Smooth muscle cell (in vitro differentiated cells): ENCODE data around the gene TDRD10. TPM values are rescaled to one million over a fixed set of nuclear protein-coding genes. Genes with fewer than 3 reads are reported as not detected.

Experiments used
- DNase-seq: peaks from one replicate; lab custom pipeline; 2025; ENCODE audit not compliant: unreplicated experiment; lab: John Stamatoyannopoulos, UW
- H2AFZ ChIP-seq: fragments of 200-600 bp; sonication (generic); 2 replicates; pipeline ENCODE4 v1.6.0; 2016; ENCODE audit warnings: antibody characterized with exemption, low read depth, mild to moderate bottlenecking
- H3F3A ChIP-seq: fragments of 200-600 bp; sonication (generic); 2 replicates; pipeline ENCODE4 v1.6.0; 2017; ENCODE audit warnings: antibody characterized with exemption, low read depth
- H3K27ac ChIP-seq: fragments of 200-600 bp; sonication (generic); 2 replicates; pipeline ENCODE4 v1.5.1; 2016; ENCODE audit warnings: low read depth, mild to moderate bottlenecking
- H3K27me3 ChIP-seq: fragments of 200-600 bp; sonication (generic); 2 replicates; pipeline ENCODE4 v1.6.1; 2016; ENCODE audit warnings: low read depth, mild to moderate bottlenecking
- H3K36me3 ChIP-seq: fragments of 200-600 bp; sonication (generic); 2 replicates; pipeline ENCODE4 v1.5.1; 2016; ENCODE audit warnings: low read depth
- H3K4me1 ChIP-seq: fragments of 200-600 bp; sonication (generic); 2 replicates; pipeline ENCODE4 v1.5.1; 2016; ENCODE audit warnings: low read depth
- H3K4me2 ChIP-seq: fragments of 200-600 bp; sonication (generic); 2 replicates; pipeline ENCODE4 v1.6.0; 2016; ENCODE audit warnings: mild to moderate bottlenecking
- H3K4me3 ChIP-seq: fragments of 200-600 bp; sonication (generic); 2 replicates; pipeline ENCODE4 v1.5.1; 2016; ENCODE audit warnings: mild to moderate bottlenecking
- H3K79me2 ChIP-seq: fragments of 200-600 bp; sonication (generic); 2 replicates; pipeline ENCODE4 v1.6.0; 2016; ENCODE audit warnings: low read depth, mild to moderate bottlenecking
- H3K9ac ChIP-seq: fragments of 200-600 bp; sonication (generic); 2 replicates; pipeline ENCODE4 v1.6.0; 2016; ENCODE audit warnings: low read depth
- H3K9me3 ChIP-seq: fragments of 200-600 bp; sonication (generic); replicated peaks from 2 replicates; pipeline ENCODE4 v1.5.1; 2016; ENCODE audit warnings: low read depth
- H4K20me1 ChIP-seq: fragments of 200-600 bp; sonication (generic); 2 replicates; pipeline ENCODE4 v1.6.0; 2016; ENCODE audit warnings: low read depth
- WGBS: methylation state at CpG from one replicate; pipeline ENCODE4 v1.1.7; 2016; ENCODE audit warnings: low lambda C conversion rate; 5-methylcytosine and 5-hydroxymethylcytosine counted together
- polyA plus RNA-seq: library from polyadenylated mRNA; unstranded; fragments of >200 nt; fragmentation: Nextera tagmentation; extraction: Ambion mirVana; gene quantifications from 2 replicates; pipeline ENCODE4 v1.2.1, GENCODE V29; 2016
- total RNA-seq: library from RNA; depleted of rRNA; stranded (reverse); fragments of >200 nt; gene quantifications from 2 replicates; pipeline ENCODE4 v1.2.3, GENCODE V29; 2014
- TF ChIP-seq, protein P1 (sequence below): fragments of 200-600 bp; sonication (generic); IDR thresholded peaks from 2 replicates; pipeline ENCODE4 v1.5.1; 2017; ENCODE audit warnings: borderline replicate concordance, mild to moderate bottlenecking, antibody characterized with exemption; ENCODE audit not compliant: insufficient read depth, poor library complexity, severe bottlenecking

Gene TDRD10
- total and polyA plus RNA-seq, 2 experiments from 2014 or later = 0.11 to 0.13 TPM

DNA sequence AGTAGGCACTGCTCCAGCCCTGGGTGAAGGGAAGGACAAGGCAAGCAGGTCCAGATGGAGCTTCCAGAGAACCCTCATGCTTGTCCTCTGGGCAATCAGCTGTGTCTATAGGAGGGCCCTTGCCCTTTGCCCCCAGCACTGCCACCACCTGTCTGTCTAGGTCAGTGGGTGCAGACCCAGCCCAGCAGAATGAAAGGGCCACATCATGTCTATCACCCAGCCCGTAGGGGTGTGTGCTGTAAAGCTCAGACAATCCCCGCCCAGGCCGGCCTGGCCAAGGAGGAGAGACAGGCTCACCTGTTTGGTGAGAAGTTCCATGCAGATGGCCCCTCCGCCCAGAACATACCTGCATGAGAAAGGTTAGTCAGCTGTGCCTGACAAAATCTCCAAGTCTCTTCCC is 49.5 kb downstream of the TDRD10 start:
- peaks cover 46% of the 10 kb centered on the region for H4K20me1 ChIP-seq
- DNase-seq = no peak
- TF ChIP-seq, protein P1, sequence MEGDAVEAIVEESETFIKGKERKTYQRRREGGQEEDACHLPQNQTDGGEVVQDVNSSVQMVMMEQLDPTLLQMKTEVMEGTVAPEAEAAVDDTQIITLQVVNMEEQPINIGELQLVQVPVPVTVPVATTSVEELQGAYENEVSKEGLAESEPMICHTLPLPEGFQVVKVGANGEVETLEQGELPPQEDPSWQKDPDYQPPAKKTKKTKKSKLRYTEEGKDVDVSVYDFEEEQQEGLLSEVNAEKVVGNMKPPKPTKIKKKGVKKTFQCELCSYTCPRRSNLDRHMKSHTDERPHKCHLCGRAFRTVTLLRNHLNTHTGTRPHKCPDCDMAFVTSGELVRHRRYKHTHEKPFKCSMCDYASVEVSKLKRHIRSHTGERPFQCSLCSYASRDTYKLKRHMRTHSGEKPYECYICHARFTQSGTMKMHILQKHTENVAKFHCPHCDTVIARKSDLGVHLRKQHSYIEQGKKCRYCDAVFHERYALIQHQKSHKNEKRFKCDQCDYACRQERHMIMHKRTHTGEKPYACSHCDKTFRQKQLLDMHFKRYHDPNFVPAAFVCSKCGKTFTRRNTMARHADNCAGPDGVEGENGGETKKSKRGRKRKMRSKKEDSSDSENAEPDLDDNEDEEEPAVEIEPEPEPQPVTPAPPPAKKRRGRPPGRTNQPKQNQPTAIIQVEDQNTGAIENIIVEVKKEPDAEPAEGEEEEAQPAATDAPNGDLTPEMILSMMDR = no peak
- no peaks in the 10 kb centered on the region for H3K9me3 ChIP-seq
- no peak overlapping the region for H3K4me2 ChIP-seq
- peaks cover 9% of the 10 kb centered on the region for H3K79me2 ChIP-seq
- H2AFZ ChIP-seq = no peak overlapping the region
- H3K4me1 ChIP-seq = peaks cover 3% of the 10 kb centered on the region
- peaks cover 7% of the 10 kb centered on the region for H3K36me3 ChIP-seq
- no peak overlapping the region for H3K27ac ChIP-seq
- H3K27me3 ChIP-seq = no peaks in the 10 kb centered on the region
- peaks cover 12% of the 10 kb centered on the region for H3F3A ChIP-seq
- H3K9ac ChIP-seq = no peak overlapping the region
- 94% methylated on average over 4 of the region's 4 CpGs for WGBS
- H3K4me3 ChIP-seq = no peak overlapping the region

DNA sequence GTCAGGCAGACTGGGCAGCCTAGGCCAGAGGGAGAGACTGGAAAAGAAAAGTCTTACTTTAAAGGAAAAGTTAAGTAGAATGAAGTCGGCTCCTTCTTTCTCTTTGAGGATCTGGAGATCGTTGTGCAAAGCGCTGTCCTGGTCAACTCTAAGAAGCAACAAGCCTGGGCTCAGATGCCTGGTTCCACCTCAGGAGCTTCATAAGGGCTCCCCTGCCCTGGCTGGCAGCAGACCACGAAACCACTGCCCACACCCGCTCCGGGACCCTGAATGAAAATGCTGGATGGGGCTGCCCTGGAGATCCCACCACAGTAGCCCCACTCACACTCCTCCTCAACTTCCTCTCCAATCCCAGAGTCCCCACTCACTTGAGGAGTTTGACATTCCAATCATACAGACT is 50.0 kb downstream of the TDRD10 start:
- no peak for DNase-seq
- Histone ChIP-seq H4K20me1 (peaks cover 51% of the 10 kb centered on the region), H3K27me3 (no peaks in the 10 kb centered on the region), H3K4me3 (no peak overlapping the region), H3K27ac (no peak overlapping the region), H3K9me3 (no peaks in the 10 kb centered on the region), H3K79me2 (peaks cover 14% of the 10 kb centered on the region), H3K4me2 (no peak overlapping the region), H3F3A (peaks cover 12% of the 10 kb centered on the region), H3K36me3 (peaks cover 7% of the 10 kb centered on the region), H3K4me1 (peaks cover 3% of the 10 kb centered on the region), H3K9ac (no peak overlapping the region), H2AFZ (no peak overlapping the region)
- TF ChIP-seq, protein P1 = no peak
- WGBS = 98% methylated on average over 6 of the region's 6 CpGs

DNA sequence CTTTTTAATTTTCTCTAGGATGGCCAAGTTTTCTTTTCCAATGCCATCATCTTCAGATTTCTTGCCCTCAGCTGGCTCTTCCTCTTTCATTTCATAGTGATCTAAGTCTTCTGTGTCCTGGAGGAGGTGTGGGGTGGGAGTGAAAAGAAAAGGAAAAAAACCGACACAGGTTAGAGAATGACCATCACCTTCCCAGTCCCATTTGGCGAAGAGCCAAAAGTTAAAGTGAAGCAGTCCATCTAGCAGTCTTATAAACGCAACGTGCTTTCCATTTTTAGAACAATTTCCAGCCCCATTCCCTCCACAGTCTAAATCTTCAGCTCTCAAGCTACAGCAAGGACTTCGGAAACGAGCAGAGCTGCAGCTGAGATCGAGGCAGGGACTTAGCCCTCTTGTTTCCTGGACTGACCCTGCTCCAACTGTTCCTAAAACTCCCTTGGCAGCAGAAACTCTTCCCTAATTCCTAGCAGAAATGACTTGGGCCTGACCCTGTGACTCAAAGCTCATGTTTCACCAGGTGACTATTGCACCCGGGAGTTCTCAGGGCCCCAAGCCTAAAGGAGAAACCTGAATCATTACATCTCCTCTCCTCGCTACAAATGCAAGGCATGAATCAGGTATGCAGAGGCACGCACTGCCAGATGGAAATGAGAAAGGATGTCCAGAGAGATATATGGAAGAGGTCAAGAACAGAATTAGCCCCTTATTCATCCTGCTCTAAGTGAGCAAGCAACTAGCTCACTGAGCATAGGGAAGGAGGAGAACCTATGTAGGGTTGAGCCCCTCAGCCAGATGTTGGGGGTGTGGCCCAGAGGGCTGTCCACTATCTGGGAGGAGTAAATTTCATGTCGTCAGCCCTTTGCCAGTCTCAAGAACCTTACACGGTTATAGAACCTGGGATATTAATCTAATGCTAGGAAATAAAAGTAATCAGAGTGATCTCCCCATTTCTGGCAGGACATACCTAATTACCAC is 51.3 kb downstream of the TDRD10 start:
- Histone ChIP-seq H3K36me3 (peaks cover 7% of the 10 kb centered on the region), H3K27me3 (no peaks in the 10 kb centered on the region), H3K79me2 (peaks cover 26% of the 10 kb centered on the region), H3K4me1 (peaks cover 3% of the 10 kb centered on the region), H3K27ac (no peak overlapping the region), H2AFZ (no peak overlapping the region), H3K4me2 (no peak overlapping the region), H3F3A (peaks cover 12% of the 10 kb centered on the region), H3K9me3 (no peaks in the 10 kb centered on the region), H3K9ac (no peak overlapping the region), H4K20me1 (peaks cover 56% of the 10 kb centered on the region), H3K4me3 (no peak overlapping the region)
- TF ChIP-seq, protein P1 = no peak
- no peak for DNase-seq
- WGBS = 87% methylated on average over 12 of the region's 12 CpGs
